Measurements from ENCODE around the gene PCDHA8. TPM values are rescaled to one million over a fixed set of nuclear protein-coding genes. Genes with fewer than 3 reads are reported as not detected.
"Not testable (repeated sequence)": the region's sequence is repeated elsewhere in the genome, so short reads cannot be mapped to it uniquely, and the experiment has no call there.

PCDHA8 gene
- polyA plus RNA-seq, 1 donor from 2014 or later = 0.66 TPM

DNA sequence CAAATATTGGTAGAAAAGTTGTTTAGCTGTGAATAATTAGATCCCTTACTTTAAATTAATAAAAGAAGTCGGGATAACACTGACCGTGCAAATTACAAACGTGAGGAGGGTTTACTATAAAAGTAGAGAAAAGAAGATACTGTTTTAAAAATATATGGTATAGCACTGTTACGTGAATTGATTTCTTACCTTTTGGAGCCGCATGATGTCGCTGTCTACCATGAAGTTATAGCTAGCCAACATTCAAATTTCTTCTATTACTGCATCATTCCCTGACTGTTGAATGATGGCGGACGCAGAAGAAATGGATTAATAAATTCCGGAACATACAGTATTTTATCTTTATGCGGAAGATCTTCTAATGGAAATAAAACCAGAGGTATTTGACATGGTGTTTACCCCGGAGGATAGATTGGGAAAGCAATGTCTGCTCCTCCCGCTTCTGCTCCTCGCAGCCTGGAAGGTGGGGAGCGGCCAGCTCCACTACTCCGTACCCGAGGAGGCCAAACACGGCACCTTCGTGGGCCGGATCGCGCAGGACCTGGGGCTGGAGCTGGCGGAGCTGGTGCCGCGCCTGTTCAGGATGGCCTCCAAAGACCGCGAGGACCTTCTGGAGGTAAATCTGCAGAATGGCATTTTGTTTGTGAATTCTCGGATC is 13.2 kb upstream of the PCDHA8 start, which contains the start of gene PCDHA6:
PCDHA6 (plus strand) TSS at position 257 of the 658 bp plus-strand sequence; CDS start at position 389, 132 bp downstream.
- no peaks in the 10 kb centered on the region for H3K9me2 ChIP-seq (ENCODE audit: insufficient read depth, low read length)
- peaks cover 37% of the 10 kb centered on the region for H3K9me3 ChIP-seq (ENCODE audit: low read length)
- TF ChIP-seq RAD21 (conservative IDR thresholded peaks at IDR 0.05) (no peak), SMC3 (conservative IDR thresholded peaks at IDR 0.05; ENCODE audit: poor library complexity) (no peak), TAF1 (IDR thresholded peaks at IDR 0.05; ENCODE audit: low read depth) (no peak), EP300 (conservative IDR thresholded peaks at IDR 0.05; ENCODE audit: poor library complexity, severe bottlenecking) (no peak), EZH2 (IDR thresholded peaks at IDR 0.05; ENCODE audit: borderline replicate concordance, insufficient read depth, low read length, poor library complexity, severe bottlenecking) (no peak), MXI1 (conservative IDR thresholded peaks at IDR 0.05; ENCODE audit: poor library complexity, severe bottlenecking) (no peak), POLR2AphosphoS5 (IDR thresholded peaks at IDR 0.05) (no peak)
- TF ChIP-seq, protein P1, sequence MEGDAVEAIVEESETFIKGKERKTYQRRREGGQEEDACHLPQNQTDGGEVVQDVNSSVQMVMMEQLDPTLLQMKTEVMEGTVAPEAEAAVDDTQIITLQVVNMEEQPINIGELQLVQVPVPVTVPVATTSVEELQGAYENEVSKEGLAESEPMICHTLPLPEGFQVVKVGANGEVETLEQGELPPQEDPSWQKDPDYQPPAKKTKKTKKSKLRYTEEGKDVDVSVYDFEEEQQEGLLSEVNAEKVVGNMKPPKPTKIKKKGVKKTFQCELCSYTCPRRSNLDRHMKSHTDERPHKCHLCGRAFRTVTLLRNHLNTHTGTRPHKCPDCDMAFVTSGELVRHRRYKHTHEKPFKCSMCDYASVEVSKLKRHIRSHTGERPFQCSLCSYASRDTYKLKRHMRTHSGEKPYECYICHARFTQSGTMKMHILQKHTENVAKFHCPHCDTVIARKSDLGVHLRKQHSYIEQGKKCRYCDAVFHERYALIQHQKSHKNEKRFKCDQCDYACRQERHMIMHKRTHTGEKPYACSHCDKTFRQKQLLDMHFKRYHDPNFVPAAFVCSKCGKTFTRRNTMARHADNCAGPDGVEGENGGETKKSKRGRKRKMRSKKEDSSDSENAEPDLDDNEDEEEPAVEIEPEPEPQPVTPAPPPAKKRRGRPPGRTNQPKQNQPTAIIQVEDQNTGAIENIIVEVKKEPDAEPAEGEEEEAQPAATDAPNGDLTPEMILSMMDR (IDR thresholded peaks at IDR 0.05; ENCODE audit: poor library complexity, severe bottlenecking) = no peak
- TF ChIP-seq, protein P2, sequence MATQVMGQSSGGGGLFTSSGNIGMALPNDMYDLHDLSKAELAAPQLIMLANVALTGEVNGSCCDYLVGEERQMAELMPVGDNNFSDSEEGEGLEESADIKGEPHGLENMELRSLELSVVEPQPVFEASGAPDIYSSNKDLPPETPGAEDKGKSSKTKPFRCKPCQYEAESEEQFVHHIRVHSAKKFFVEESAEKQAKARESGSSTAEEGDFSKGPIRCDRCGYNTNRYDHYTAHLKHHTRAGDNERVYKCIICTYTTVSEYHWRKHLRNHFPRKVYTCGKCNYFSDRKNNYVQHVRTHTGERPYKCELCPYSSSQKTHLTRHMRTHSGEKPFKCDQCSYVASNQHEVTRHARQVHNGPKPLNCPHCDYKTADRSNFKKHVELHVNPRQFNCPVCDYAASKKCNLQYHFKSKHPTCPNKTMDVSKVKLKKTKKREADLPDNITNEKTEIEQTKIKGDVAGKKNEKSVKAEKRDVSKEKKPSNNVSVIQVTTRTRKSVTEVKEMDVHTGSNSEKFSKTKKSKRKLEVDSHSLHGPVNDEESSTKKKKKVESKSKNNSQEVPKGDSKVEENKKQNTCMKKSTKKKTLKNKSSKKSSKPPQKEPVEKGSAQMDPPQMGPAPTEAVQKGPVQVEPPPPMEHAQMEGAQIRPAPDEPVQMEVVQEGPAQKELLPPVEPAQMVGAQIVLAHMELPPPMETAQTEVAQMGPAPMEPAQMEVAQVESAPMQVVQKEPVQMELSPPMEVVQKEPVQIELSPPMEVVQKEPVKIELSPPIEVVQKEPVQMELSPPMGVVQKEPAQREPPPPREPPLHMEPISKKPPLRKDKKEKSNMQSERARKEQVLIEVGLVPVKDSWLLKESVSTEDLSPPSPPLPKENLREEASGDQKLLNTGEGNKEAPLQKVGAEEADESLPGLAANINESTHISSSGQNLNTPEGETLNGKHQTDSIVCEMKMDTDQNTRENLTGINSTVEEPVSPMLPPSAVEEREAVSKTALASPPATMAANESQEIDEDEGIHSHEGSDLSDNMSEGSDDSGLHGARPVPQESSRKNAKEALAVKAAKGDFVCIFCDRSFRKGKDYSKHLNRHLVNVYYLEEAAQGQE (IDR thresholded peaks at IDR 0.05; ENCODE audit: borderline replicate concordance) = no peak

DNA sequence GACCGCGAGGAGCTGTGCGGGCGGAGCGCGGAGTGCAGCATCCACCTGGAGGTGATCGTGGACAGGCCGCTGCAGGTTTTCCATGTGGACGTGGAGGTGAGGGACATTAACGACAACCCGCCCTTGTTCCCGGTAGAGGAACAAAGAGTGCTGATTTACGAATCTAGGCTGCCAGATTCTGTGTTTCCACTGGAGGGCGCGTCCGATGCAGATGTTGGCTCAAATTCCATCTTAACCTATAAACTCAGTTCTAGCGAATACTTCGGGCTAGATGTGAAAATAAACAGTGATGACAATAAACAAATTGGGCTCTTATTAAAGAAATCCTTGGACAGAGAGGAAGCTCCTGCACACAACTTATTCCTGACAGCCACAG is 12.6 kb upstream of the PCDHA8 start:
- peaks cover 40% of the 10 kb centered on the region for H3K79me2 ChIP-seq (replicated peaks; ENCODE audit: insufficient read depth, low read length)
- H3K36me3 ChIP-seq (ENCODE audit: insufficient read depth, low read length) = peaks cover 26% of the 10 kb centered on the region
- H4K20me1 ChIP-seq (ENCODE audit: insufficient read depth) = no peaks in the 10 kb centered on the region
- no peak overlapping the region for H2AFZ ChIP-seq (ENCODE audit: low read depth, low read length)
- no peaks in the 10 kb centered on the region for H3K9me2 ChIP-seq (ENCODE audit: insufficient read depth, low read length)
- no peaks in the 10 kb centered on the region for H3K27me3 ChIP-seq (ENCODE audit: insufficient read depth, low read depth, low read length)
- H3K4me2 ChIP-seq (ENCODE audit: low read length) = no peak overlapping the region
- TF ChIP-seq, protein P2 (IDR thresholded peaks at IDR 0.05; ENCODE audit: borderline replicate concordance) = no peak
- TF ChIP-seq SMC3 (conservative IDR thresholded peaks at IDR 0.05; ENCODE audit: poor library complexity) (no peak), POLR2AphosphoS5 (IDR thresholded peaks at IDR 0.05) (no peak), RAD21 (conservative IDR thresholded peaks at IDR 0.05) (no peak), EZH2 (IDR thresholded peaks at IDR 0.05; ENCODE audit: borderline replicate concordance, insufficient read depth, low read length, poor library complexity, severe bottlenecking) (no peak), MXI1 (conservative IDR thresholded peaks at IDR 0.05; ENCODE audit: poor library complexity, severe bottlenecking) (no peak), TAF1 (IDR thresholded peaks at IDR 0.05; ENCODE audit: low read depth) (no peak)
- no peak overlapping the region for H3K27ac ChIP-seq (ENCODE audit: low read length)
- H3K9me3 ChIP-seq (ENCODE audit: low read length) = peaks cover 38% of the 10 kb centered on the region
- H3K4me3 ChIP-seq (ENCODE audit: low read length) = no peak overlapping the region
- H3F3A ChIP-seq (ENCODE audit: insufficient read depth, low read length, poor library complexity, severe bottlenecking) = no peaks in the 10 kb centered on the region
- H3K9ac ChIP-seq (ENCODE audit: low read length) = no peak overlapping the region

More for the DNA sequence above, 13.2 kb upstream of the PCDHA8 start, which contains the start of gene PCDHA6:
- no peaks in the 10 kb centered on the region for H3K27me3 ChIP-seq (ENCODE audit: insufficient read depth, low read depth, low read length)
- H3K79me2 ChIP-seq (replicated peaks; ENCODE audit: insufficient read depth, low read length) = peaks cover 35% of the 10 kb centered on the region
- peaks cover 25% of the 10 kb centered on the region for H3K36me3 ChIP-seq (ENCODE audit: insufficient read depth, low read length)
- H3K9ac ChIP-seq (ENCODE audit: low read length) = no peak within 1 kb of the TSS
- H4K20me1 ChIP-seq (ENCODE audit: insufficient read depth) = no peaks in the 10 kb centered on the region
- no peak within 1 kb of the TSS for H3K4me3 ChIP-seq (ENCODE audit: low read length)
- no peak within 1 kb of the TSS for H3K27ac ChIP-seq (ENCODE audit: low read length)
- H3K4me2 ChIP-seq (ENCODE audit: low read length) = no peak within 1 kb of the TSS
- H2AFZ ChIP-seq (ENCODE audit: low read depth, low read length) = no peak within 1 kb of the TSS
- no peaks in the 10 kb centered on the region for H3F3A ChIP-seq (ENCODE audit: insufficient read depth, low read length, poor library complexity, severe bottlenecking)

DNA sequence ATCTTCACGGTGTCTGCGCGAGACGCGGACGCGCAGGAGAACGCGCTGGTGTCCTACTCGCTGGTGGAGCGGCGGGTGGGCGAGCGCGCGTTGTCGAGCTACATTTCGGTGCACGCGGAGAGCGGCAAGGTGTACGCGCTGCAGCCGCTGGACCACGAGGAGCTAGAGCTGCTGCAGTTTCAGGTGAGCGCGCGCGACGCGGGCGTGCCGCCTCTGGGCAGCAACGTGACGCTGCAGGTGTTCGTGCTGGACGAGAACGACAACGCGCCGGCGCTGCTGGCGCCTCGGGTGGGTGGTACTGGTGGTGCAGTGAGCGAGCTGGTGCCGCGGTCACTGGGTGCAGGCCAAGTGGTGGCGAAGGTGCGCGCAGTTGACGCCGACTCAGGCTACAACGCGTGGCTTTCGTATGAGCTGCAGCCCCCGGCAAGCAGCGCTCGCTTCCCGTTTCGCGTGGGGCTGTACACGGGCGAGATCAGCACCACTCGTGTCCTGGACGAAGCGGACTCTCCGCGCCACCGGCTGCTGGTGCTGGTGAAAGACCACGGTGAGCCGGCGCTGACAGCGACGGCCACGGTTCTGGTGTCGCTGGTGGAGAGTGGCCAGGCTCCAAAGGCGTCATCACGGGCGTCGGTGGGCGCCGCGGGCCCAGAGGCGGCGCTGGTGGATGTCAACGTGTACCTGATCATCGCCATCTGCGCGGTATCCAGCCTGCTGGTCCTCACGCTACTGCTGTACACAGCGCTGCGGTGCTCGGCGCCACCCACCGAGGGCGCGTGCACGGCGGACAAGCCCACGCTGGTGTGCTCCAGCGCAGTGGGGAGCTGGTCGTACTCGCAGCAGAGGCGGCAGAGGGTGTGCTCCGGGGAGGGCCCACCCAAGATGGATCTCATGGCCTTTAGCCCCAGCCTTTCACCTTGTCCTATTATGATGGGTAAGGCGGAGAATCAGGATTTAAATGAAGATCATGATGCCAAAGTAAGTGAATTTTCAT is 11.2 kb upstream of the PCDHA8 start:
- H2AFZ ChIP-seq (ENCODE audit: low read depth, low read length); H3K9ac ChIP-seq (ENCODE audit: low read length); H3K27ac ChIP-seq (ENCODE audit: low read length); H3F3A ChIP-seq (ENCODE audit: insufficient read depth, low read length, poor library complexity, severe bottlenecking); H3K9me2 ChIP-seq (ENCODE audit: insufficient read depth, low read length); H3K27me3 ChIP-seq (ENCODE audit: insufficient read depth, low read depth, low read length); H3K4me2 ChIP-seq (ENCODE audit: low read length); H4K20me1 ChIP-seq (ENCODE audit: insufficient read depth); H3K4me3 ChIP-seq (ENCODE audit: low read length): not testable (repeated sequence)
- H3K79me2 ChIP-seq (replicated peaks; ENCODE audit: insufficient read depth, low read length) = peaks cover 39% of the 10 kb centered on the region
- H3K36me3 ChIP-seq (ENCODE audit: insufficient read depth, low read length) = peaks cover 23% of the 10 kb centered on the region
- peaks cover 42% of the 10 kb centered on the region for H3K9me3 ChIP-seq (ENCODE audit: low read length)
